Neuronal stem cell (in vitro differentiated cells): ENCODE data around the gene THOP1.

Experiments used
- DNase-seq: peaks from one replicate; pipeline ENCODE4 v3.0.0-alpha.2; 2013; ENCODE audit warnings: low spot score
- H2AFZ ChIP-seq: one replicate; pipeline ENCODE4 v1.6.1; 2013; ENCODE audit warnings: mild to moderate bottlenecking, low read length, inconsistent platforms
- H2AK5ac ChIP-seq: 2 replicates; pipeline ENCODE4 v1.6.1; 2013; ENCODE audit warnings: low read depth, mild to moderate bottlenecking, inconsistent platforms, low read length, moderate library complexity, mixed read lengths
- H2BK120ac ChIP-seq: 2 replicates; pipeline ENCODE4 v1.6.1; 2013; ENCODE audit warnings: low read depth, mild to moderate bottlenecking, inconsistent platforms, low read length, moderate library complexity, mixed read lengths
- H2BK12ac ChIP-seq: one replicate; pipeline ENCODE4 v1.6.1; 2013; ENCODE audit warnings: low read length, inconsistent platforms
- H2BK15ac ChIP-seq: 2 replicates; pipeline ENCODE4 v1.6.1; 2013; ENCODE audit warnings: mild to moderate bottlenecking, low read length, inconsistent platforms, mixed read lengths
- H2BK5ac ChIP-seq: one replicate; pipeline ENCODE4 v1.6.1; 2013; ENCODE audit warnings: inconsistent platforms, mild to moderate bottlenecking, low read length, moderate library complexity
- H3K14ac ChIP-seq: one replicate; pipeline ENCODE4 v1.6.1; 2013; ENCODE audit warnings: low read length, inconsistent platforms
- H3K18ac ChIP-seq: 2 replicates; pipeline ENCODE4 v1.6.1; 2013; ENCODE audit warnings: low read length, inconsistent platforms
- H3K23ac ChIP-seq: 2 replicates; pipeline ENCODE4 v1.6.1; 2013; ENCODE audit warnings: low read depth, mild to moderate bottlenecking, mixed read lengths, low read length, inconsistent platforms; ENCODE audit not compliant: poor library complexity
- H3K27ac ChIP-seq: replicated peaks from 3 replicates; pipeline ENCODE4 v1.5.1; 2013; ENCODE audit warnings: low read length, inconsistent platforms
- H3K27me3 ChIP-seq, 3 experiments: 2 replicates each; pipeline ENCODE4 v1.6.1; 2013; ENCODE audit warnings: low read length in 3 of 3, mild to moderate bottlenecking in 2 of 3, inconsistent platforms in 1 of 3, low read depth in 1 of 3, mixed read lengths in 1 of 3, moderate library complexity in 1 of 3; ENCODE audit not compliant: control insufficient read depth in 3 of 3, insufficient read depth in 3 of 3
- H3K36me3 ChIP-seq, 2 donors: replicated peaks in 1 of 2; 2 replicates each; pipeline ENCODE4 v1.6.1; 2013; ENCODE audit warnings: low read length in 2 of 2; ENCODE audit not compliant: control insufficient read depth in 2 of 2, insufficient read depth in 2 of 2
- H3K4ac ChIP-seq: 2 replicates; pipeline ENCODE4 v1.6.1; 2013; ENCODE audit warnings: inconsistent platforms, mild to moderate bottlenecking, low read length, moderate library complexity
- H3K4me1 ChIP-seq, 2 donors: 1 replicate in 1 of 2; 2 replicates in 1 of 2; pipeline ENCODE4 v1.6.1; 2013; ENCODE audit warnings: low read length in 2 of 2, low read depth in 1 of 2; ENCODE audit not compliant: control insufficient read depth in 2 of 2, insufficient read depth in 1 of 2
- H3K4me2 ChIP-seq: one replicate; pipeline ENCODE4 v1.6.1; 2013; ENCODE audit warnings: mild to moderate bottlenecking, low read length, inconsistent platforms; ENCODE audit not compliant: insufficient read depth, poor library complexity, severe bottlenecking
- H3K4me3 ChIP-seq, 2 donors: 2 replicates each; pipeline ENCODE4 v1.5.1; 2013; ENCODE audit warnings: low read length in 2 of 2, mild to moderate bottlenecking in 2 of 2, inconsistent platforms in 1 of 2, moderate library complexity in 1 of 2
- H3K79me1 ChIP-seq: one replicate; pipeline ENCODE4 v1.6.1; 2013; ENCODE audit warnings: low read depth, mild to moderate bottlenecking, inconsistent platforms, low read length, moderate library complexity
- H3K9ac ChIP-seq: one replicate; pipeline ENCODE4 v1.6.1; 2013; ENCODE audit warnings: mild to moderate bottlenecking, low read depth, low read length, inconsistent platforms; ENCODE audit not compliant: poor library complexity
- H3K9me3 ChIP-seq, 2 donors: replicated peaks in 1 of 2; 2 replicates each; pipeline versions ENCODE3 to v1.6.1; 2013; ENCODE audit warnings: low read length in 2 of 2, mild to moderate bottlenecking in 2 of 2, inconsistent platforms in 1 of 2, low read depth in 1 of 2, mixed read lengths in 1 of 2, moderate library complexity in 1 of 2; ENCODE audit not compliant: control insufficient read depth in 2 of 2, insufficient read depth in 1 of 2
- H4K8ac ChIP-seq: one replicate; pipeline ENCODE4 v1.6.1; 2013; ENCODE audit warnings: low read depth, mild to moderate bottlenecking, inconsistent platforms, low read length, moderate library complexity
- H4K91ac ChIP-seq: one replicate; pipeline ENCODE4 v1.6.1; 2013; ENCODE audit warnings: low read length, low read depth, mild to moderate bottlenecking, inconsistent platforms; ENCODE audit not compliant: poor library complexity
- WGBS, 2 donors: extraction: QIAGEN DNeasy Blood & Tissue Kit; methylation state at CpG; one replicate each; pipeline ENCODE4 v1.1.7; 2013; ENCODE audit warnings: missing lambda C conversion rate in 2 of 2, mixed read lengths in 1 of 2; ENCODE audit not compliant: insufficient read length in 2 of 2, insufficient replicate concordance in 1 of 2; ENCODE audit errors: extremely low coverage in 2 of 2; 5-methylcytosine and 5-hydroxymethylcytosine counted together

Gene THOP1

GRCh38 chr19:2805261-2805900 lies 20.1 kb downstream of the THOP1 start:
- H3K36me3 ChIP-seq, result peaks cover 71 to 95% of the 10 kb centered on the region in 2 donors

GRCh38 chr19:2805991-2806649 lies 20.8 kb downstream of the THOP1 start:
- Histone ChIP-seq H3K9ac (no peak overlapping the region), H3K18ac (no peak overlapping the region), H4K8ac (no peak overlapping the region), H2BK15ac (no peak overlapping the region), H2BK12ac (no peak overlapping the region), H3K9me3 (no peaks in the 10 kb centered on the region), H2BK5ac (no peak overlapping the region), H3K4me1 (no peaks in the 10 kb centered on the region), H4K91ac (no peak overlapping the region), H3K27ac (no peak overlapping the region), H3K4ac (no peak overlapping the region), H2BK120ac (no peak overlapping the region), H3K36me3 (peaks cover 71 to 95% of the 10 kb centered on the region in 2 donors), H3K23ac (no peak overlapping the region), H3K4me3 (no peak overlapping the region), H3K27me3 (no peaks in the 10 kb centered on the region), H2AFZ (no peak overlapping the region), H3K14ac (no peak overlapping the region), H2AK5ac (no peak overlapping the region), H3K79me1 (peaks cover 20% of the 10 kb centered on the region), H3K4me2 (no peak overlapping the region)
- no peak for DNase-seq
- no CpG with 5 or more reads among the region's 23 CpGs for WGBS, 2 donors

More at GRCh38 chr19:2805261-2805900, 20.1 kb downstream of the THOP1 start:
- no peak overlapping the region for H3K4me2 ChIP-seq
- no peak overlapping the region for H2BK5ac ChIP-seq
- no peak overlapping the region for H2AFZ ChIP-seq
- H3K9ac ChIP-seq, result peak overlapping the region; percentile 0
- no peak overlapping the region for H2BK120ac ChIP-seq
- H3K18ac ChIP-seq, result no peak overlapping the region
- H3K9me3 ChIP-seq, result no peaks in the 10 kb centered on the region
- no peak overlapping the region for H2AK5ac ChIP-seq
- H3K79me1 ChIP-seq, result peaks cover 22% of the 10 kb centered on the region
- H2BK15ac ChIP-seq, result no peak overlapping the region
- DNase-seq, result no peak
- H3K4me1 ChIP-seq, result no peaks in the 10 kb centered on the region
- no peak overlapping the region for H3K4me3 ChIP-seq
- WGBS, 2 donors, result no CpG with 5 or more reads among the region's 28 CpGs
- H3K27ac ChIP-seq, result no peak overlapping the region
- no peak overlapping the region for H3K14ac ChIP-seq
- H3K23ac ChIP-seq, result no peak overlapping the region
- H4K8ac ChIP-seq, result no peak overlapping the region
- H4K91ac ChIP-seq, result no peak overlapping the region
- H2BK12ac ChIP-seq, result no peak overlapping the region
- no peak overlapping the region for H3K4ac ChIP-seq
- H3K27me3 ChIP-seq, result no peaks in the 10 kb centered on the region

GRCh38 chr19:2806736-2807378 lies 21.6 kb downstream of the THOP1 start:
- H3K27ac ChIP-seq, result no peak overlapping the region
- no CpG with 5 or more reads among the region's 34 CpGs for WGBS, 2 donors
- no peak overlapping the region for H2AFZ ChIP-seq
- H2AK5ac ChIP-seq, result no peak overlapping the region
- no peaks in the 10 kb centered on the region for H3K9me3 ChIP-seq
- no peak overlapping the region for H2BK120ac ChIP-seq
- no peaks in the 10 kb centered on the region for H3K4me1 ChIP-seq
- no peak overlapping the region for H2BK15ac ChIP-seq
- no peak for DNase-seq
- no peak overlapping the region for H3K4me3 ChIP-seq
- H4K8ac ChIP-seq, result no peak overlapping the region
- H3K27me3 ChIP-seq, result no peaks in the 10 kb centered on the region
- peaks cover 70 to 95% of the 10 kb centered on the region in 2 donors for H3K36me3 ChIP-seq
- no peak overlapping the region for H3K9ac ChIP-seq
- no peak overlapping the region for H3K14ac ChIP-seq
- H4K91ac ChIP-seq, result no peak overlapping the region
- peak overlapping the region; percentile 10 for H3K23ac ChIP-seq
- H2BK12ac ChIP-seq, result no peak overlapping the region
- H2BK5ac ChIP-seq, result no peak overlapping the region
- no peak overlapping the region for H3K18ac ChIP-seq
- H3K4me2 ChIP-seq, result no peak overlapping the region
- peaks cover 14% of the 10 kb centered on the region for H3K79me1 ChIP-seq
- H3K4ac ChIP-seq, result no peak overlapping the region
